ENCODE data around the gene ST14.

The ST14 gene

DNA sequence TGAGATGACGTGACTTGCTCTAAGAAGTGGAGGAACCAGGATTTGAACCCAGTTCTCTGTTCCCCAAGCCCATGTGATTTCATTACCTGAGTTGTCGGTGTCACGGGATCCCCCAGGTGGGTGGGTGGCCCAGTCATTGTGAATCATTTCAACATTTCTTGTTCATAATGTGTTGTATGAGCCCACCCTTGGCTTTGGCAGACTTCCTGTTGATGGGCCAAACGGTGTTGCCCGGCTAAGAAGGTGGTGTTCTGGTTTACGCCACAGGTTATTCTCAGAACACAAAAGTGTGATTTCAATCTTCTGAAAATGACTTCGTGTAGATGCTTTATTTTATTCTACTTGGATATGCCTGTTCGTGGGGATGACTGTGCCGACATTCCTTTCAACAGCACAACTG lies 21.6 kb upstream of the ST14 start:
- DNase-seq, result no peak

DNA sequence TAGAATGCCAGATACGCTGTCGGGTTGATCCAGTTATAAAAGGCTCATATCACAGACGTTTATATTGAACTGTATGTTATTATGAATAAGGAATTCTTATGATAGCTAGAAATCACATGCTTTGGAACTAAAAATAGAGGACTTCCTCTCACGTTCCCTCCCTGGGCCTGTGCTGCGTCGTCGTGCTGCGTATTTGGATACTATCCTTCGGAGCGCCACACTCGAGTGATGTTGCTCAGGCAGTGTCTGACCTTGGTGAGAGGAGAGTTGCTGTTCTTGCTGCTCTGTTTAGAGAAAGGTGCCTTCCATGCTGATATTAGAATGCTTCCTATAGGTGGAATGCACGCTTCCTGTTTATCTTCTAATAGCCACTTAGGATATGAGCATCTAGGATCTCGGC lies 20.2 kb upstream of the ST14 start:
- DNase-seq, result no peak

GRCh38 chr11:130141561-130142341 lies 17.8 kb upstream of the ST14 start:
- DNase-seq, result no peak

DNA sequence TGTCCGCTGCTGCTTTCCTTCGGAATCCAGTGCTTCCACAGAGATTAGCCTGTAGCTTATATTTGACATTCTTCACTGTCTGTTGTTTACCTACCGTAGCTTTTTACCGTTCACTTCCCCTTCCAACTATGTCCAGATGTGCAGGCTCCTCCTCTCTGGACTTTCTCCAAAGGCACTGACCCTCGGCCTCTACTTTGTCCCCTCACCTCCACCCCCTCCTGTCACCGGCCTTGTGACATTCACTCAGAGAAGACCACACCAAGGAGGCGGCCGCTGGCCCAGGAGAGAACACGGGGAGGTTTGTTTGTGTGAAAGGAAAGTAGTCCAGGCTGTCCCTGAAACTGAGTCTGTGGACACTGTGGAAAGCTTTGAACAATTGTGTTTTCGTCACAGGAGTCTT lies 15.4 kb upstream of the ST14 start:
- no peak for DNase-seq

GRCh38 chr11:130144861-130145281 lies 14.7 kb upstream of the ST14 start:
- no peak for DNase-seq

DNA sequence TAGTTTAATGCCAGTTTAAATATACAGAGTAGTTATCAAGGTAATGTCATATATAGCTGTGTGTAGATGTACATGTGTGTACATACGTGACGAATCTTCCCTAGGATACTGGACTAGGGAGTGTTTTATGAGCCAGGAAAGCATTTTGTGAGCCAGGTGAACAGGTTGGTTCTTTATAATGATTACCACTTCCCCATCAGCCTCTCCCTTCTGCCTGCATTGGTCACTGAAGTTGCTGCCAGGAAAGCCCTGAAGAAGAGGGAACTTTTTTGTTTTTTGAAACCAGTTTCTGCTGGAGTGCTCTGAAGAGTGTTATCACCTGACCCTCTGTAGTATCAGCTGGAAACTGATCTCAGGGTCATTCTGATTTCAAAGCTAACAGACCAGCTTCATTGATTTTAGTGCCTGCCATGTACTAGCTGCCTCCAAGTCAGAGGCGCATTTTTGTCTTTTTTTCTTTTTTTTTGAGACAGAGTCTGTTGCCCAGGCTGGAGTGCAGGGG lies 14.2 kb upstream of the ST14 start:
- DNase-seq, result no peak

- DNase-seq, result no peak
Measured at GRCh38 chr11:130145975-130146776, 13.4 kb upstream of the ST14 start.

- DNase-seq, result no peak
Measured at GRCh38 chr11:130146796-130147195, 12.8 kb upstream of the ST14 start.

DNA sequence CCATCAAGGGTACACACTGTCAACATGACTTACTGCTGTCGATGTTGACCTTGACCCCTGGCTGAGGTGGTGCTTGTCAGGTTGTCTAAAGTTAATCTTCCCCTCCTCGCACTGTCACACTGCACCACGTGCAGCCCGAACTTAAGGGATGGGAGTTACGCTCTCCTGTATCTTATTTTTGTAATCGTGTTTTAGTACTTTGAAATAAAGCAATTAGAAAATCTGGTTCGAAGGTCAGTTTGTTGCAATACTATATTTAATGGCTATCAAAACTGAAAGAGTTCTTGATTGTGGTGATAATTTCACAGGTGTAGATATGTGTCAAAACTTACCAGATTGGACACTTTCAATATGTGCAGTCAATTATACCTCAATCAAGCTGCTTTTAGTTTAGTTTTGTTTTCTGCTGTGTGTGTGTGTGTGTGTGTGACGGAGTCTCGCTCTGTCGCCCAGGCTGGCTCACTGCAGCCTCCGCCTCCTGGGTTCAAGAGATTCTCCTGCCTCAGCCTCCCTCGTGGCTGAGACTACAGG lies 10.7 kb upstream of the ST14 start:
- DNase-seq, result no peak

GRCh38 chr11:130150790-130151189 lies 8.8 kb upstream of the ST14 start:
- no peak for DNase-seq

- no peak for DNase-seq
Measured at GRCh38 chr11:130151196-130151595, 8.4 kb upstream of the ST14 start.

DNA sequence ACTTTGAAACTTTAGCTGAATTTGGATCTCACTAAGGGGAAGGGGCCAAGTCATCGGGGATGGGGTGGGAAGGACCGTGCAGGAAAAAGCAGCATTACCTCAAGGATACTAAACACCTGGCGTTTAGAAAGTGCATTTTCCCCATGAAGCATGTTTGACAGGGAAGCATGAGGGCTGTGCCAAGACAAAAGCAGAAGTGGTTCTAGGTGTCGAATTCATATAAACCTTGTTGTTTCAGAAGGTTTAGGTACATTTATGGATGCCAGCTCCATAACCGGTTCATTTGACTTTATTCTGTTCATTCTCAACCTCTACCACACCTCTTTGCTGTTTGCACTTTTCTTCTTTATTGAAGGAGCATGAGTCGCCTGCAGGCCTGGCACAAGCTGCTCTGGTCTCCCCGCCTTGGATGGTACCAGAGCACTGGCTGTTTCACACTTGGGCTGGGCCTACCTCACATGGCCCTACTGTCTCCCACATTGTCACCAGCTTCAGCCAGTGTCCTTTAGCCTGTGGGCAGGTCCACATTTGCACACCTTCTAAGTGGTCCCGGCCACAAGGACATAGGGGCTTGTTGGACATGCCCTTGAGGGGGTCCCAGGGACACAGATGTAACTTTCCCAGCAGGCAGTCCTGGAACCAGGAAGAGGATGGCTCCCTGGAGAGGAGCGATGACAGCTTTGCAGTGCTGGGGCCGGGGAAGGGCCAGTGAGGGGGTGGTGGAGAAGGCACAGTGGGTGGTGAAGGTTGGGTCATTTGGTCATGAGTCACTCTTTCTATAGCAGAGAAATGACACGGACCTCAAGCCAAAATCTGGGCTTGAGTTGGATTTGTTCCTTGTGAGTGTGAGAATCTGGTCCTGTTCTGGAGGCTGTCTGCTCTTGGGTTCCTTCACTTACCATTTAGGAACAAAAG lies 3.2 kb upstream of the ST14 start:
- no peak for DNase-seq

DNA sequence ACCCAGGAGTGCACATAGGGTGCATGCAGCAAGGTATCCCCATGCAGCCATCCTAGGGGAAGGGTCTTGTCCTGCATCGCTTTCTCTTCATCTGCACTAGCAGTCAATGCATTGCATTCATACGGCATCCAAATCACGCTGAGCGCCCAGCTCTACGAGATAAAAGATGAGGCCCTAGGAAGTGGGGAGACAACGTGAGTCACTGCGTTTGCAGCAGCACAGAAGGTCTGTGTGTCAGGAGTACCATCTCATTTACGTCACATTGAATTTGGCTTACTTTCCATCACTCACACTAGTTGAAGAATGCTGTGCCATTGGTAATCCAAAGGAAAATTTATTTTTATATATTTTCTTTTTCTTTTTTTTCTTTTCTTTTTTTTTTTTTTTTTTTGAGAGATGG lies 2.5 kb upstream of the ST14 start:
- no peak for DNase-seq

DNA sequence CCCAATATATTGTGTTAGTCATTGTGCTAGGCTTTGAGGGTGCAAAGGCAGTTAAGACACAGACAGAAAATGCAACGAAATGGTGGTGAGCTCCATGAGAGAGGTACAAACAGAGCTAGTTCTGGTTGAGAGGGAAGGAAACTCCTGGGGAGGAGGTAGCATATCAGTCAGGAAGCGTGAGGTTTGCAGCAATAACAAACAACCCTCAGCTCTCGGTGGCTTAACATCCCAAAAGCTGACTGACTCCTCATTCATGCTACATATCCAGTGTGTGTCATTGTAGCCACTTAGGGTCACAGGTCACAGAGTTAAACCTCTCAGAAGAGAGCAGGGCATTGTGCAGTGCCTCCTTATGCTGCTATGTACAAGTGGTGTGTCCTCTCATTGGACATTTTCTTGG lies 1.7 kb upstream of the ST14 start:
- DNase-seq, result no peak

DNA sequence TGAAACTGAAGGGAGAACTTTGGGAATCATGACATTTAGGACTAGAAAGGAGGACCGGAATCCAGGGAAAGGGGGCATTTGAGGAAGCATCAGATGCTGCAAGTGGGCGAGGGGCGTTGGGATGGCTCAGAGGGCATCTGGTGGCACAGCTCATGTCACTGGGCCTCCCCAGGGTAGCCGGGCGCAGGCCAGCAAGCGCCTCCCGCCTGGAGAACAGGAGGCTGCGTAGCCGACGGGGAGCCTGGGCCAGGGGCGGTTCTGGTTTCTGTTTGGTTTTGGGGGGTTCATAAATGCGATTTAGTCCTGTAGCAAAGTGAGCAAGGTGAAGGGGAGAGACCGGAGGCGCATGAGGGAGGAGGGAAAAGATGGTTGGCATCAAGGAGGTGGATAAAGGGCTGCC lies 443 bp upstream of the ST14 start:
- DNase-seq, result no peak

DNA sequence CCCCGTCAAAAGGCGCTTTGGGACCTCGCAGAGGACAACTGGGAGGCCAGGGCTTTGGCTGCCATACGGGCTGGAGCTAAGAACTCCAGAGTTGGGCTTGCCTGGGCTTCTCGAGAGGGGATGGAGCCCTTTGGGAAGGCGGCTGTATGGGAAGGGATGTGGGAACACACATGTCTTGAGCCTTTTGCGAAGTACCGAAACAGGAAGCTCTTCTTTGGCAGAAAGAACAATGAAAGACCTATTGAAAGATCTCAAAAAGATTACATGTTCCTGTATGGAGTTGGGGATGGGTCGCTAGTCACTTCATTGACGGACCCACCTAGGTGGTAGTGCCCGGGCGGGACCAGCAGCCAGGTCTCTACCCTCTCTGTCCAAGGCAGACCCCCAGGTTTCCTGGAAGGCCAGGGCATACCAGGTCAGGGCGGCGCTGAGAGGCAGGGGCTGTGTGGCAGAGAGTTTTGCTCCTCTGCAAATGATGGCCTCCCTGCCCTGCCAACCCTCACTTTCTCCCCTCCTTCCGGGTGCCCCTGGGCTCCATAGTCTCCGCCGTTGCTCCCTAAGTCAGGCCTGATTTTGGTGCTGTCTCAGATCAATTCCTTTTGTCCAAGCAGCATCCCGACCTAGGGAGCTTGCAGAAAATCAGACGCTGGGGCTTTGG lies 1.0 kb downstream of the ST14 start:
- DNase-seq, result no peak

DNA sequence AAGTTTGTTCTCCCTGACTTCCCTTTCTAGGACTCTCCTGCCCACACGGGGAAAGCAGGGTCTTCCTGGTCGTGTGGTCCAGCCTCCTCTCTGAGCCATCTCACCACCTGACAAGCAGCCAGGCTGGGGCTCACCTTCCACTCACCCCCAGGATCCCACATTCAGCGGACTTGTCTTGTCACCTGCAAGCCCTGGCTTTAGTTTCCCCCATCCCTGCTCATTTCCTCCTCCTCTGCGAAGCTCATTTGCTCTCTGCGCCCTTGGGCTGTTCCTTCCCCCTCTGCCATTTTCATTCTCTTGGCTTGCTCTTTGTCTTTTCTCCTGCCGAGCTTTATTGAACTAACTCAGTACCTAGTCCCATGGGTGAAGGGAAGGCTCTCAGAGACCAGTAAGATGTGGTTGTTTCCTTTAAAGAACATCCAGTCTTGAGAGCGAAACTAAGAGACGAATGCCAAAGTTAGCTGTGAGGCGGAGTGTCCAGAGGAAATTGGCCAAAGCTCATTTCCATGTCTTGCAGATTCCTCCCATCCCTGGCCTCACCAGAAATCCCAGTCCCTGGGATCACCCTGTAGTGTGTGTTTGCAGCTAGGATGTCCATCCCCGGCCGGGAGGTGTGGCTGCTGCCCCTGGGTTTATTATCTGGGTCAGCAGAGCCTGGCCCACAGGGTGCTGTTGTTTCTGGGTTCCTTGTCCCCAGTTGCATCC lies 2.0 kb downstream of the ST14 start:
- no peak for DNase-seq

GRCh38 chr11:130162733-130163132 lies 3.2 kb downstream of the ST14 start:
- DNase-seq, result no peak

GRCh38 chr11:130163346-130164220 lies 4.0 kb downstream of the ST14 start:
- DNase-seq, result no peak

DNA sequence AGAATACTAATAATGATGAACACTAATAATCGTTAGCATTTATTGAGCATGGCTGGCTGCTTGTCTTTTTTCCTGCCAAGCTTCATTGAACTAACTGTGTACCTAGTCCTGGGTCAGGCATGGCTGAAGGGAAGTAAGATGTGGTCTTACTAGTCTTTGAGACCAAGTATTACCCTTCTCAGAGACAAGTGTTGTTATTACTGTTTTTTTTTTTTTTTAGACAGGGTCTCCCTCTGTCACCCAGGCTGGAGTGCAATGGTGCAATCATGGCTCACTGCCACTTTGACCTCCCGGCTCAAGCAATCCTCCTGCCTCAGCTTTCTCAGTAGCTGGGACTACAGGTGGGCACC lies 4.6 kb downstream of the ST14 start:
- DNase-seq, result no peak

Measured in cerebellar nuclear complex (tissue), 1 donor.